Measurements from ENCODE around the gene PPFIBP2.

- peak in 2 of 3 donors; percentile 58 to 69 for TF ChIP-seq POLR2AphosphoS5 (IDR thresholded peaks at IDR 0.05)
- no peak for TF ChIP-seq CTCF (IDR thresholded peaks at IDR 0.05 in 8 of 11, conservative IDR thresholded peaks at IDR 0.05 in 3 of 11)
Observed at GRCh38 chr11:7495882-7496551, 17.8 kb upstream of the PPFIBP2 start.
